PC-9 (cell line): ENCODE results near the gene INO80.

ENCODE experiments used
- CTCF ChIP-seq: fragments of 200-600 bp; sonication (generic); conservative IDR thresholded peaks from 2 replicates; pipeline ENCODE4 v1.6.1; 2017; ENCODE audit warnings: mixed run types, antibody characterized with exemption, mild to moderate bottlenecking, moderate library complexity
- EZH2 ChIP-seq: fragments of 200-600 bp; sonication (generic); IDR thresholded peaks from 2 replicates; pipeline ENCODE4 v1.8.0; 2017; ENCODE audit warnings: antibody characterized with exemption, low read depth

- TF ChIP-seq EZH2 (no peak), CTCF (no peak)
Measured at GRCh38 chr15:40990789-40991188, 125.3 kb downstream of the INO80 start.
